Calu3 (cell line): Measurements from ENCODE around the gene GRHL1. TPM values are rescaled to one million over a fixed set of nuclear protein-coding genes. Genes with fewer than 3 reads are reported as not detected.

Source experiments
- BruUV-seq: library from RNA; stranded (reverse); fragments of 400-500 nt; replicated peaks from 2 replicates; lab custom pipeline; 2021; lab: Mats Ljungman, UMichigan
- CTCF ChIA-PET: fragments of 300-600 bp; sonication (Branson Sonifier 250); formaldehyde crosslinking; loops from one replicate; lab custom pipeline; 2022; ENCODE audit warnings: antibody characterized with exemption; lab: Charles Lee
- DNase-seq: peaks from one replicate; pipeline ENCODE4 v3.0.0; 2022
- H3K27ac Mint-ChIP-seq: one replicate; pipeline ENCODE4 v1.8.0; 2022; ENCODE audit warnings: mixed read lengths; ENCODE audit not compliant: unreplicated experiment
- H3K27me3 Mint-ChIP-seq: one replicate; pipeline ENCODE4 v1.8.0; 2022; ENCODE audit warnings: mixed read lengths; ENCODE audit not compliant: unreplicated experiment
- H3K36me3 Mint-ChIP-seq: one replicate; pipeline ENCODE4 v1.8.0; 2022; ENCODE audit warnings: mild to moderate bottlenecking, moderate library complexity, mixed read lengths; ENCODE audit not compliant: insufficient read depth, unreplicated experiment
- H3K4me1 Mint-ChIP-seq: one replicate; pipeline ENCODE4 v1.8.0; 2022; ENCODE audit warnings: mild to moderate bottlenecking, low read depth, mixed read lengths; ENCODE audit not compliant: unreplicated experiment
- H3K4me3 Mint-ChIP-seq: one replicate; pipeline ENCODE4 v1.8.0; 2022; ENCODE audit warnings: mild to moderate bottlenecking, low read depth, moderate library complexity, mixed read lengths; ENCODE audit not compliant: unreplicated experiment
- H3K9me3 Mint-ChIP-seq: one replicate; pipeline ENCODE4 v1.8.0; 2022; ENCODE audit warnings: low read depth, mixed read lengths; ENCODE audit not compliant: unreplicated experiment
- CTCF ChIP-seq: fragments of 200-600 bp; IDR thresholded peaks from one replicate; pipeline ENCODE4 v1.8.0; 2022; ENCODE audit warnings: antibody characterized with exemption; ENCODE audit not compliant: unreplicated experiment
- intact Hi-C: fragments of 100-400 bp; cut with micrococcal nuclease; formaldehyde crosslinking; loops from one replicate; pipeline ENCODE4 v1.10.0; 2022; ENCODE audit not compliant: unreplicated experiment
- total RNA-seq: library from RNA; stranded (reverse); gene quantifications from 2 replicates; pipeline ENCODE4 v1.2.3, GENCODE V29; 2022

The GRHL1 gene
- total RNA-seq, 1 experiment from 2014 or later: 11.7 TPM

- BruUV-seq: no TSS peak
- Mint-ChIP-seq H3K27me3 (no peaks in the 10 kb centered on the region), H3K27ac (no peak overlapping the region), H3K4me3 (no peak overlapping the region), H3K4me1 (no peaks in the 10 kb centered on the region), H3K9me3 (no peaks in the 10 kb centered on the region), H3K36me3 (no peaks in the 10 kb centered on the region)
- DNase-seq: no peak
- intact Hi-C loops: no loop called here
- TF ChIP-seq CTCF: no peak
- CTCF ChIA-PET: interaction anchor here (0.6 kb wide), 1 partner anchor 9 kb away, joined by 4 read pairs; no protein-coding TSS in a partner anchor
These were observed 55.0 kb downstream of the GRHL1 start for GRCh38 chr2:10006236-10007161.

GRCh38 chr2:10007435-10007834 lies 55.9 kb downstream of the GRHL1 start:
- Mint-ChIP-seq H3K27ac (no peak overlapping the region), H3K36me3 (no peaks in the 10 kb centered on the region)
- CTCF ChIA-PET: no interaction called here

GRCh38 chr2:10007921-10008808 lies 56.7 kb downstream of the GRHL1 start:
- CTCF ChIA-PET: no interaction called here
- TF ChIP-seq CTCF: no peak
- no peak for DNase-seq
- Mint-ChIP-seq H3K27ac (no peak overlapping the region), H3K36me3 (no peaks in the 10 kb centered on the region), H3K4me1 (no peaks in the 10 kb centered on the region), H3K9me3 (no peaks in the 10 kb centered on the region), H3K4me3 (no peak overlapping the region), H3K27me3 (no peaks in the 10 kb centered on the region)
- intact Hi-C loops: no loop called here
- BruUV-seq: no TSS peak

More at GRCh38 chr2:10007435-10007834, 55.9 kb downstream of the GRHL1 start:
- Mint-ChIP-seq H3K9me3 (no peaks in the 10 kb centered on the region), H3K4me1 (no peaks in the 10 kb centered on the region), H3K27me3 (no peaks in the 10 kb centered on the region), H3K4me3 (no peak overlapping the region)
- BruUV-seq: no TSS peak
- TF ChIP-seq CTCF: no peak
- DNase-seq: no peak
- intact Hi-C loops: no loop called here

DNA sequence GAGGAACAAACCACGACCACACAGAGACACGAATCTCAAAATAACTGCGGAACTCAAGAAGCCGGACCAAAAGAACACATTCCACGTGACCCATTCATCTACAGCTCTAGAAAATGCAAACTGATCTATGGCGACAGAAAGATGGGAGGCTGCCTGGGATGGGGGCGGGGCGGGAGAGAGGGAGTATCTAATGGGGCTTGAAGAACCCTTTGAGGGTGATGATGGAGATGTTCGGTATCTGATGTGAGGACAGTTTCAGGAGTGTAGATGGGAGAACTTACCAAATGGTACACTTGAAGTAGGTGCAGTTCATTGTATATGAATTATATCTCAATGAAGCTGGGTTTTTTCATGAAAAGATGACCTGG lies 57.3 kb downstream of the GRHL1 start:
- no peak for DNase-seq
- H3K27ac Mint-ChIP-seq: no peak overlapping the region
- intact Hi-C loops: no loop called here
- no peak for TF ChIP-seq CTCF
- no peaks in the 10 kb centered on the region for H3K27me3 Mint-ChIP-seq
- CTCF ChIA-PET: no interaction called here
- H3K9me3 Mint-ChIP-seq: no peaks in the 10 kb centered on the region
- BruUV-seq: no TSS peak
- no peaks in the 10 kb centered on the region for H3K36me3 Mint-ChIP-seq
- no peaks in the 10 kb centered on the region for H3K4me1 Mint-ChIP-seq
- H3K4me3 Mint-ChIP-seq: no peak overlapping the region
